Panc1 (cell line): ENCODE measurements around the gene FOXD1.

Experiments used
- CTCF ChIP-seq: fragments of 450-650 bp; IDR thresholded peaks from 2 replicates; pipeline ENCODE4 v1.5.1; 2017; ENCODE audit warnings: mild to moderate bottlenecking
- SIN3A ChIP-seq: IDR thresholded peaks from 2 replicates; pipeline ENCODE4 v1.6.1; 2012; ENCODE audit warnings: low read depth, mild to moderate bottlenecking, low read length, moderate library complexity, borderline replicate concordance; ENCODE audit not compliant: insufficient read depth

- TF ChIP-seq CTCF: no peak
- TF ChIP-seq SIN3A: no peak
Observed at GRCh38 chr5:73436535-73437100, 12.0 kb downstream of the FOXD1 start.
